Left ventricle myocardium inferior (tissue), 1 donor: ENCODE data around the gene C20orf96. TPM values are rescaled to one million over a fixed set of nuclear protein-coding genes. Genes with fewer than 3 reads are reported as not detected.
A peak's percentile ranks its signal among the peaks of the same experiment; 100 is the strongest.

Experiments used
- DNase-seq: peaks from one replicate; pipeline ENCODE4 v3.0.0-alpha.2; 2020
- H3K27ac ChIP-seq: fragments of 200-600 bp; replicated peaks from 2 replicates; pipeline ENCODE4 v1.8.0; 2021
- H3K27me3 ChIP-seq: fragments of 200-600 bp; 2 replicates; pipeline ENCODE4 v1.8.0; 2021; ENCODE audit warnings: low read depth
- H3K36me3 ChIP-seq: fragments of 200-600 bp; 2 replicates; pipeline ENCODE4 v1.8.0; 2021
- H3K4me1 ChIP-seq: fragments of 200-600 bp; 2 replicates; pipeline ENCODE4 v1.8.0; 2021
- H3K4me3 ChIP-seq: fragments of 200-600 bp; 2 replicates; pipeline ENCODE4 v1.8.0; 2021; ENCODE audit warnings: mild to moderate bottlenecking, moderate library complexity
- H3K9me3 ChIP-seq: fragments of 200-600 bp; replicated peaks from 2 replicates; pipeline ENCODE4 v1.8.0; 2021
- CTCF ChIP-seq: fragments of 200-600 bp; IDR thresholded peaks from 2 replicates; pipeline ENCODE4 v1.8.0; 2021; ENCODE audit warnings: antibody characterized with exemption, mild to moderate bottlenecking, borderline replicate concordance
- intact Hi-C: fragments of 100-400 bp; cut with micrococcal nuclease; formaldehyde crosslinking; loops from one replicate; pipeline ENCODE4 v1.11.0; 2022
- total RNA-seq: library from RNA; stranded (reverse); fragmentation: NEBNext Ultra II Directional; extraction: Animal tissue kit (Norgen Biotek cat#: 25700); gene quantifications from one replicate; pipeline ENCODE4 v1.2.1, GENCODE V29; 2021
- donor health status: DM: no; HTN: yes; CAD: no; lungs with severe emphysema.

The C20orf96 gene
- total RNA-seq, 1 donor from 2014 or later: 6.6 TPM

- Histone ChIP-seq H3K4me3 (no peak overlapping the region), H3K36me3 (peaks cover 2% of the 10 kb centered on the region), H3K4me1 (peaks cover 49% of the 10 kb centered on the region), H3K27me3 (no peaks in the 10 kb centered on the region), H3K9me3 (no peaks in the 10 kb centered on the region), H3K27ac (no peak overlapping the region)
- DNase-seq: no peak
- no peak for TF ChIP-seq CTCF
- intact Hi-C loops: no loop called here
Measured at GRCh38 chr20:294602-295001, 4.1 kb upstream of the C20orf96 start.

- peaks cover 21% of the 10 kb centered on the region for H3K4me1 ChIP-seq
- no peaks in the 10 kb centered on the region for H3K9me3 ChIP-seq
- no peaks in the 10 kb centered on the region for H3K36me3 ChIP-seq
- peak overlapping the region; percentile 73 for H3K4me3 ChIP-seq
- no peak for TF ChIP-seq CTCF
- intact Hi-C loops: no loop called here
- DNase-seq: no peak
- H3K27ac ChIP-seq: peak overlapping the region; percentile 84
- no peaks in the 10 kb centered on the region for H3K27me3 ChIP-seq
Measured at GRCh38 chr20:289693-290083, 862 bp downstream of the C20orf96 start.

- peak overlapping the region; percentile 84 for H3K27ac ChIP-seq
- H3K4me3 ChIP-seq: peak overlapping the region; percentile 73
- H3K27me3 ChIP-seq: no peaks in the 10 kb centered on the region
- TF ChIP-seq CTCF: no peak
- no peak for DNase-seq
- H3K9me3 ChIP-seq: no peaks in the 10 kb centered on the region
- peaks cover 21% of the 10 kb centered on the region for H3K4me1 ChIP-seq
- H3K36me3 ChIP-seq: no peaks in the 10 kb centered on the region
- intact Hi-C loops: no loop called here
Measured at GRCh38 chr20:288956-289692, 1.4 kb downstream of the C20orf96 start.

GRCh38 chr20:286508-286907 is 4.0 kb downstream of the C20orf96 start:
- intact Hi-C loops: no loop called here
- H3K36me3 ChIP-seq: no peaks in the 10 kb centered on the region
- H3K9me3 ChIP-seq: no peaks in the 10 kb centered on the region
- no peak overlapping the region for H3K4me3 ChIP-seq
- TF ChIP-seq CTCF: no peak
- no peak overlapping the region for H3K27ac ChIP-seq
- H3K4me1 ChIP-seq: peaks cover 18% of the 10 kb centered on the region
- DNase-seq: no peak
- no peaks in the 10 kb centered on the region for H3K27me3 ChIP-seq

GRCh38 chr20:284172-284571 is 6.4 kb downstream of the C20orf96 start:
- DNase-seq: no peak
- intact Hi-C loops: no loop called here

More at GRCh38 chr20:284172-284571, 6.4 kb downstream of the C20orf96 start:
- Histone ChIP-seq H3K4me1 (no peaks in the 10 kb centered on the region), H3K36me3 (peaks cover 10% of the 10 kb centered on the region), H3K27ac (no peak overlapping the region), H3K9me3 (no peaks in the 10 kb centered on the region), H3K27me3 (no peaks in the 10 kb centered on the region), H3K4me3 (no peak overlapping the region)
- TF ChIP-seq CTCF: no peak
